B cell (primary cell): ENCODE measurements around the gene LSS. TPM values are rescaled to one million over a fixed set of nuclear protein-coding genes. Genes with fewer than 3 reads are reported as not detected.

Experiments used
- ATAC-seq: fragments of 200-7000 bp; cut with Tn5 transposase; one replicate; pipeline ENCODE4 v1.10.0; 2021; ENCODE audit warnings: low read depth, mild to moderate bottlenecking, moderate number of reproducible peaks, moderate library complexity
- CTCF ChIA-PET: fragments of 350-600 bp; sonication (Branson Sonifier 250); formaldehyde crosslinking; loops from one replicate; lab custom pipeline; 2021; ENCODE audit warnings: antibody characterized with exemption, inconsistent platforms; lab: Charles Lee
- POLR2A ChIA-PET: fragments of 350-600 bp; sonication (Branson Sonifier 250); formaldehyde crosslinking; loops from one replicate; lab custom pipeline; 2021; ENCODE audit warnings: antibody characterized with exemption; lab: Charles Lee
- DNase-seq: peaks from one replicate; pipeline ENCODE4 v3.0.0; 2013
- H2AFZ ChIP-seq: 2 replicates; pipeline ENCODE4 v1.6.1; 2012; ENCODE audit warnings: mild to moderate bottlenecking, low read depth, low read length; ENCODE audit not compliant: insufficient read depth, poor library complexity, severe bottlenecking
- H3K27ac ChIP-seq, 2 donors: 1 replicate in 1 of 2; 2 replicates in 1 of 2; pipeline ENCODE4 v1.5.1; 2012 to 2013; ENCODE audit warnings: low read length in 2 of 2, mild to moderate bottlenecking in 2 of 2, moderate library complexity in 1 of 2
- H3K27me3 ChIP-seq, 4 experiments: fragments of 200-600 bp in 1 of 4; sonication (generic) in 1 of 4; replicated peaks in 1 of 4; 1 replicate in 2 of 4; 2 replicates in 2 of 4; pipeline versions ENCODE4 v1.6.1 to v1.7.0; 2013 to 2016; ENCODE audit warnings: low read length in 3 of 4, mild to moderate bottlenecking in 2 of 4, mixed read lengths in 1 of 4, moderate library complexity in 1 of 4; ENCODE audit not compliant: insufficient read depth in 4 of 4, control insufficient read depth in 3 of 4; ENCODE audit errors: control extremely low read depth in 1 of 4
- H3K36me3 ChIP-seq, 2 experiments: replicated peaks in 1 of 2; 1 replicate in 1 of 2; 2 replicates in 1 of 2; pipeline versions ENCODE4 v1.6.1 to v1.7.1; 2013; ENCODE audit warnings: low read length in 1 of 2; ENCODE audit not compliant: insufficient read depth in 2 of 2, control insufficient read depth in 1 of 2; ENCODE audit errors: control extremely low read depth in 1 of 2, extremely low read depth in 1 of 2
- H3K4me1 ChIP-seq, 2 donors: fragments of 200-600 bp in 1 of 2; sonication (generic) in 1 of 2; 1 replicate in 1 of 2; 2 replicates in 1 of 2; pipeline versions ENCODE4 v1.5.1 to v1.6.1; 2013 to 2017; ENCODE audit warnings: low read length in 2 of 2; ENCODE audit not compliant: control insufficient read depth in 2 of 2, insufficient read depth in 2 of 2
- H3K4me2 ChIP-seq: replicated peaks from 2 replicates; pipeline ENCODE3; 2012; ENCODE audit warnings: mild to moderate bottlenecking, low read depth, low read length; ENCODE audit not compliant: poor library complexity, severe bottlenecking
- H3K4me3 ChIP-seq, 5 experiments: fragments of 200-600 bp in 1 of 5; sonication (generic) in 1 of 5; 1 replicate in 3 of 5; 2 replicates in 2 of 5; pipeline versions ENCODE4 v1.5.1 to v1.7.0; 2011 to 2016; ENCODE audit warnings: low read length in 4 of 5, mild to moderate bottlenecking in 4 of 5, low read depth in 2 of 5, control low read depth in 1 of 5, moderate library complexity in 1 of 5; ENCODE audit not compliant: insufficient read depth in 1 of 5; ENCODE audit errors: control extremely low read depth in 1 of 5, extremely low read depth in 1 of 5
- H3K79me2 ChIP-seq: fragments of 200-600 bp; sonication (generic); one replicate; pipeline ENCODE4 v1.6.0; 2016; ENCODE audit warnings: low read length; ENCODE audit not compliant: control insufficient read depth, insufficient read depth
- H3K9ac ChIP-seq: fragments of 200-600 bp; sonication (generic); 2 replicates; pipeline ENCODE4 v1.6.1; 2017; ENCODE audit warnings: mild to moderate bottlenecking, low read length, moderate library complexity
- H3K9me3 ChIP-seq, 3 donors: one replicate each; pipeline versions ENCODE4 v1.6.1 to v1.7.1; 2013; ENCODE audit warnings: low read length in 2 of 3; ENCODE audit not compliant: control insufficient read depth in 2 of 3, insufficient read depth in 1 of 3; ENCODE audit errors: control extremely low read depth in 1 of 3
- H4K20me1 ChIP-seq: 2 replicates; pipeline ENCODE4 v1.6.0; 2012; ENCODE audit warnings: mild to moderate bottlenecking, low read length; ENCODE audit not compliant: insufficient read depth, control insufficient read depth, poor library complexity, severe bottlenecking
- H3K27ac Mint-ChIP-seq: one replicate; pipeline ENCODE4 v1.8.0; 2021; ENCODE audit warnings: mixed read lengths
- H3K27me3 Mint-ChIP-seq: one replicate; pipeline ENCODE4 v1.8.0; 2021; ENCODE audit warnings: mixed read lengths
- H3K4me1 Mint-ChIP-seq: one replicate; pipeline ENCODE4 v1.8.0; 2021; ENCODE audit warnings: mixed read lengths
- H3K4me3 Mint-ChIP-seq: one replicate; pipeline ENCODE4 v1.8.0; 2021; ENCODE audit warnings: mixed read lengths
- H3K9me3 Mint-ChIP-seq: one replicate; pipeline ENCODE4 v1.8.0; 2022; ENCODE audit warnings: mixed read lengths; ENCODE audit not compliant: insufficient read depth
- EZH2 ChIP-seq: IDR thresholded peaks from 2 replicates; pipeline ENCODE4 v1.6.1; 2012; ENCODE audit warnings: borderline replicate concordance, low read depth, mild to moderate bottlenecking, moderate library complexity, low read length; ENCODE audit not compliant: insufficient read depth, poor library complexity, severe bottlenecking
- WGBS: methylation state at CpG from one replicate; pipeline ENCODE4 v1.1.5; 2013; ENCODE audit warnings: missing lambda C conversion rate; ENCODE audit not compliant: insufficient coverage; 5-methylcytosine and 5-hydroxymethylcytosine counted together
- intact Hi-C: fragments of 100-400 bp; cut with micrococcal nuclease; formaldehyde crosslinking; loops from one replicate; pipeline ENCODE4 v1.10.0; 2022
- polyA plus RNA-seq: library from polyadenylated mRNA; depleted of rRNA; stranded (reverse); fragments of >200 nt; gene quantifications from 2 replicates; pipeline ENCODE4 v1.2.3, GENCODE V29; 2012
- total RNA-seq, 2 donors: library from RNA; stranded (reverse); fragments of 120-200 nt in 1 of 2; gene quantifications; 1 replicate in 1 of 2; 2 replicates in 1 of 2; pipeline versions ENCODE4 v1.2.3 to v1.2.4, GENCODE V29; 2013 to 2022
- TF ChIP-seq, protein P1 (sequence below): fragments of 200-600 bp; IDR thresholded peaks from one replicate; pipeline ENCODE4 v1.8.0; 2022; ENCODE audit warnings: antibody characterized with exemption, mild to moderate bottlenecking

LSS gene
- total and polyA plus RNA-seq, 2 donors (not counting 1 experiment from before 2014, with no cell fraction given), result 30.2 to 58.1 TPM

DNA sequence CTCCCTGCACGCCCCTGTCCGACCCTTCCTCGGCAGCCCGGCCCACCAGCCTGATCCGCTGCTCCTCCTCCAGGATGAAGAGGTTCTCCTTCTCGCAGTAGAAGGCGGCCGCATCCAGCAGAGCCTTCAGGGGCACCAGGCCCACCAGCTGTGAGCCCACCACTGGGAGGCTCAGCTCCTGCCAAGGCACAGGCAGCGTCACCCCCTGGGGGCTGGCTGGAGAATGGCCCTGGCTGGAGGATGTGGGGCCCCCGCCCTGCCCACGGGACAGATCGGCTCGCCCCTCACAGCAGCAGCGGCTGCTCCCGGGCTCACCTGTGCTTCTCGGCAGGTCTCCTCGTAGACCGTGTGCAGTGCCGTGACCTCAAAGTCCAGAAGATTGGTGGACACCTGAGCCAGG is 78.5 kb downstream of the LSS start:
- Histone ChIP-seq H3K9ac (no peak overlapping the region), H3K4me2 (no peak overlapping the region), H2AFZ (no peak overlapping the region), H3K27me3 (no peaks in the 10 kb centered on the region), H3K79me2 (no peaks in the 10 kb centered on the region), H3K27ac (no peak overlapping the region), H3K36me3 (no peaks in the 10 kb centered on the region), H3K4me1 (peaks cover 0 to 5% of the 10 kb centered on the region in 2 donors), H3K9me3 (no peaks in the 10 kb centered on the region), H4K20me1 (no peaks in the 10 kb centered on the region), H3K4me3 (no peak overlapping the region)
- H3K27me3 Mint-ChIP-seq, result no peaks in the 10 kb centered on the region
- POLR2A ChIA-PET, result no interaction called here
- no peak overlapping the region for H3K4me3 Mint-ChIP-seq
- no peaks in the 10 kb centered on the region for H3K4me1 Mint-ChIP-seq
- DNase-seq (no peak), ATAC-seq (no peak)
- no peaks in the 10 kb centered on the region for H3K9me3 Mint-ChIP-seq
- 93% methylated on average over 19 of the region's 19 CpGs for WGBS
- intact Hi-C loops, result no loop called here
- CTCF ChIA-PET, result no interaction called here
- H3K27ac Mint-ChIP-seq, result no peak overlapping the region
- TF ChIP-seq EZH2, result no peak
- TF ChIP-seq, protein P1, sequence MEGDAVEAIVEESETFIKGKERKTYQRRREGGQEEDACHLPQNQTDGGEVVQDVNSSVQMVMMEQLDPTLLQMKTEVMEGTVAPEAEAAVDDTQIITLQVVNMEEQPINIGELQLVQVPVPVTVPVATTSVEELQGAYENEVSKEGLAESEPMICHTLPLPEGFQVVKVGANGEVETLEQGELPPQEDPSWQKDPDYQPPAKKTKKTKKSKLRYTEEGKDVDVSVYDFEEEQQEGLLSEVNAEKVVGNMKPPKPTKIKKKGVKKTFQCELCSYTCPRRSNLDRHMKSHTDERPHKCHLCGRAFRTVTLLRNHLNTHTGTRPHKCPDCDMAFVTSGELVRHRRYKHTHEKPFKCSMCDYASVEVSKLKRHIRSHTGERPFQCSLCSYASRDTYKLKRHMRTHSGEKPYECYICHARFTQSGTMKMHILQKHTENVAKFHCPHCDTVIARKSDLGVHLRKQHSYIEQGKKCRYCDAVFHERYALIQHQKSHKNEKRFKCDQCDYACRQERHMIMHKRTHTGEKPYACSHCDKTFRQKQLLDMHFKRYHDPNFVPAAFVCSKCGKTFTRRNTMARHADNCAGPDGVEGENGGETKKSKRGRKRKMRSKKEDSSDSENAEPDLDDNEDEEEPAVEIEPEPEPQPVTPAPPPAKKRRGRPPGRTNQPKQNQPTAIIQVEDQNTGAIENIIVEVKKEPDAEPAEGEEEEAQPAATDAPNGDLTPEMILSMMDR, result no peak

DNA sequence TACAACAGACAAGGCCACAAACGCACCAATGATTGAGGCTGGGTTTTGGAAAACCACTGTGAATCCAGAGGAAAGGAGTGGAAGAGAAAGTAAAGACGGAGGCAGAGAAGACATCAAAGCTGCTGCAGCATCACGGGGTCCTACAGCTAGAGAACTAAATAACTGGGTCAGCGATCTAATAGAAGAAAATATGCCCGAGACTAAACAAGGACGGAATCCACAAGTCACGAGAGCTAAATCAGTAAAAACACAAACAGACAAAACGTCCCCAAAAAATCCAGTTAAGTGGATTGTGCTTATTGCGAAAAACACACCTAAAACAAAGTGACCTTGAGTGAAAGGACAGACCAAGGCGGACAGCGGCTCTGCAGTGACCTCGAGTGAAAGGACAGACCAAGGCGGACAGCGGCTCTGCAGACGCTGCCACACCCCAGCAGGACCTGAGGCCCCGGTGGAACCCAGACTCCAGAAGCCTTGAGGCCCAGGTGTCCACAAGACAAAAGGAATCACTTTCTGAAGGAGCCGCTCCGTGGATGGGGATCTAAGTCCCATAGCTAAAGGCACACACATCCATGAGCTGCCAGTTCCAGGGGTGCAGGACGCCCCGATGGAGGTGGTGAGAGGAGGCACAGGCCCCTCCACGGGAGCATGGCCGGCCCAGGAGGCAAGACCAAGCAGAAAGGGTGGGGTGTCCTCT is 79.2 kb downstream of the LSS start:
- no peaks in the 10 kb centered on the region for H3K27me3 Mint-ChIP-seq
- WGBS, result 93% methylated on average over 17 of the region's 22 CpGs
- Histone ChIP-seq H3K36me3 (no peaks in the 10 kb centered on the region), H3K79me2 (no peaks in the 10 kb centered on the region), H3K9ac (no peak overlapping the region), H3K4me1 (peaks cover 0 to 5% of the 10 kb centered on the region in 2 donors), H3K4me3 (no peak overlapping the region), H3K27me3 (no peaks in the 10 kb centered on the region), H3K4me2 (no peak overlapping the region), H3K9me3 (no peaks in the 10 kb centered on the region), H2AFZ (no peak overlapping the region), H4K20me1 (no peaks in the 10 kb centered on the region), H3K27ac (no peak overlapping the region)
- ChIA-PET POLR2A (no interaction called here), CTCF (no interaction called here)
- peaks cover 2% of the 10 kb centered on the region for H3K4me1 Mint-ChIP-seq
- no peak for DNase-seq
- TF ChIP-seq, protein P1, result no peak
- TF ChIP-seq EZH2, result no peak
- H3K9me3 Mint-ChIP-seq, result no peaks in the 10 kb centered on the region
- no peak for ATAC-seq
- intact Hi-C loops, result no loop called here
- H3K27ac Mint-ChIP-seq, result no peak overlapping the region
- no peak overlapping the region for H3K4me3 Mint-ChIP-seq
